SK-N-SH (cell line): ENCODE measurements around the gene SUPT4H1. TPM values are rescaled to one million over a fixed set of nuclear protein-coding genes. Genes with fewer than 3 reads are reported as not detected.

Experiments used
- CTCF ChIA-PET: fragments of 300-600, 350-600 bp; formaldehyde crosslinking; extraction: SDS; loops from one replicate; lab custom pipeline; 2021; lab: Yijun Ruan, JAX
- POLR2A ChIA-PET: fragments of 350-600 bp; sonication (Branson Sonifier 250); formaldehyde crosslinking; extraction: SDS; loops from one replicate; lab custom pipeline; 2020; ENCODE audit warnings: antibody characterized with exemption, inconsistent platforms; lab: Yijun Ruan, JAX
- DNase-seq: peaks from one replicate; pipeline ENCODE4 v3.0.0; 2012
- H2AFZ ChIP-seq: fragments of 200-600 bp; sonication (generic); 2 replicates; pipeline ENCODE4 v1.8.1; 2016; ENCODE audit warnings: antibody characterized with exemption, mild to moderate bottlenecking, low read depth
- H3F3A ChIP-seq: fragments of 200-600 bp; sonication (generic); replicated peaks from 2 replicates; pipeline ENCODE3; 2016; ENCODE audit warnings: antibody characterized with exemption, mild to moderate bottlenecking; ENCODE audit not compliant: insufficient read depth
- H3K27ac ChIP-seq, 2 experiments: fragments of 200-500 bp in 1 of 2; fragments of 200-600 bp in 1 of 2; sonication (Bioruptor generic) in 1 of 2; sonication (generic), shearing (Covaris generic) in 1 of 2; 2 replicates each; pipeline versions ENCODE4 v1.5.1 to v1.6.1; 2014 to 2016; ENCODE audit warnings: low read depth in 2 of 2, inconsistent platforms in 1 of 2, low read length in 1 of 2, mild to moderate bottlenecking in 1 of 2, mixed read lengths in 1 of 2
- H3K27me3 ChIP-seq: fragments of 200-600 bp; sonication (generic), shearing (Covaris generic); 2 replicates; pipeline ENCODE4 v1.6.1; 2016; ENCODE audit warnings: mixed run types; ENCODE audit not compliant: insufficient read depth
- H3K36me3 ChIP-seq, 2 experiments: fragments of 200-500 bp in 1 of 2; fragments of 200-600 bp in 1 of 2; sonication (Bioruptor generic) in 1 of 2; sonication (generic) in 1 of 2; replicated peaks in 1 of 2; 2 replicates each; pipeline versions ENCODE3 to v1.5.1; 2014 to 2016; ENCODE audit warnings: low read length in 1 of 2, mild to moderate bottlenecking in 1 of 2; ENCODE audit not compliant: insufficient read depth in 2 of 2, control insufficient read depth in 1 of 2
- H3K4me1 ChIP-seq, 2 experiments: fragments of 200-500 bp in 1 of 2; fragments of 200-600 bp in 1 of 2; sonication (Bioruptor generic) in 1 of 2; sonication (generic), shearing (Covaris generic) in 1 of 2; 2 replicates each; pipeline versions ENCODE4 v1.5.1 to v1.6.1; 2014 to 2016; ENCODE audit warnings: low read depth in 1 of 2, low read length in 1 of 2, mixed run types in 1 of 2; ENCODE audit not compliant: insufficient read depth in 2 of 2, control insufficient read depth in 1 of 2
- H3K4me2 ChIP-seq: fragments of 200-600 bp; sonication (generic), shearing (Covaris generic); 2 replicates; pipeline ENCODE4 v1.6.1; 2017; ENCODE audit warnings: mixed run types
- H3K4me3 ChIP-seq, 2 experiments: fragments of 200-500 bp in 1 of 2; fragments of 200-600 bp in 1 of 2; sonication (Bioruptor generic) in 1 of 2; sonication (generic), shearing (Covaris generic) in 1 of 2; 2 replicates each; pipeline versions ENCODE4 v1.5.1 to v1.8.1; 2014 to 2016; ENCODE audit warnings: low read depth in 2 of 2, inconsistent platforms in 1 of 2, low read length in 1 of 2, mild to moderate bottlenecking in 1 of 2, mixed read lengths in 1 of 2, moderate library complexity in 1 of 2
- H3K79me2 ChIP-seq: fragments of 200-600 bp; sonication (generic); 2 replicates; pipeline ENCODE4 v1.8.1; 2017; ENCODE audit warnings: mild to moderate bottlenecking; ENCODE audit not compliant: insufficient read depth
- H3K9ac ChIP-seq: fragments of 200-600 bp; sonication (generic); 2 replicates; pipeline ENCODE4 v1.6.1; 2017; ENCODE audit warnings: mixed run types
- H3K9me2 ChIP-seq: fragments of 200-600 bp; sonication (generic); 2 replicates; pipeline ENCODE4 v1.6.1; 2017; ENCODE audit warnings: mixed run types
- H3K9me3 ChIP-seq: fragments of 200-600 bp; sonication (generic); 2 replicates; pipeline ENCODE4 v1.6.1; 2017; ENCODE audit warnings: mixed run types, mild to moderate bottlenecking, moderate library complexity
- H4K20me1 ChIP-seq: fragments of 200-600 bp; sonication (generic); 2 replicates; pipeline ENCODE4 v1.6.1; 2017; ENCODE audit warnings: mild to moderate bottlenecking, mixed run types; ENCODE audit not compliant: insufficient read depth
- CHD2 ChIP-seq: fragments of 150-350 bp; IDR thresholded peaks from 2 replicates; pipeline ENCODE4 v1.6.1; 2018; ENCODE audit warnings: low read length; ENCODE audit not compliant: partially characterized antibody
- FOSL2 ChIP-seq: IDR thresholded peaks from 2 replicates; pipeline ENCODE4 v1.4.0; 2012; ENCODE audit warnings: low read depth, mild to moderate bottlenecking, moderate library complexity, borderline replicate concordance
- FOXJ3 ChIP-seq: sonication (generic); formaldehyde crosslinking; IDR thresholded peaks from 2 replicates; pipeline ENCODE4 v1.5.1; 2020; ENCODE audit warnings: mild to moderate bottlenecking, missing genetic modification reagents
- FOXM1 ChIP-seq: IDR thresholded peaks from 2 replicates; pipeline ENCODE4 v1.4.0; 2012; ENCODE audit warnings: low read depth, mild to moderate bottlenecking
- GABPA ChIP-seq: IDR thresholded peaks from 2 replicates; pipeline ENCODE4 v1.4.0; 2012; ENCODE audit warnings: low read depth, mild to moderate bottlenecking
- JUND ChIP-seq: IDR thresholded peaks from 2 replicates; pipeline ENCODE4 v1.4.0; 2012
- MXI1 ChIP-seq: IDR thresholded peaks from 2 replicates; pipeline ENCODE4 v1.6.1; 2012; ENCODE audit warnings: mild to moderate bottlenecking, low read depth, low read length, improper control_type of control experiment
- POLR2AphosphoS5 ChIP-seq: IDR thresholded peaks from 2 replicates; pipeline ENCODE4 v1.6.1; 2012; ENCODE audit warnings: low read depth, low read length
- RCOR1 ChIP-seq: fragments of 150-350 bp; IDR thresholded peaks from 2 replicates; pipeline ENCODE4 v1.6.1; 2017; ENCODE audit warnings: antibody characterized with exemption, low read length
- RXRA ChIP-seq: IDR thresholded peaks from 2 replicates; pipeline ENCODE4 v1.4.0; 2012; ENCODE audit warnings: low read depth, mild to moderate bottlenecking, borderline replicate concordance
- SMC3 ChIP-seq: IDR thresholded peaks from 2 replicates; pipeline ENCODE4 v1.6.1; 2012; ENCODE audit warnings: low read depth, low read length, improper control_type of control experiment
- TAF1 ChIP-seq: IDR thresholded peaks from 2 replicates; pipeline ENCODE4 v1.6.1; 2012; ENCODE audit warnings: low read depth, mild to moderate bottlenecking, low read length, moderate library complexity, borderline replicate concordance
- TCF12 ChIP-seq: IDR thresholded peaks from 2 replicates; pipeline ENCODE4 v1.4.0; 2012
- WGBS: methylation state at CpG from one replicate; pipeline ENCODE4 v1.1.6; 2017; ENCODE audit warnings: low lambda C conversion rate; 5-methylcytosine and 5-hydroxymethylcytosine counted together
- polyA plus RNA-seq, 3 experiments: library from polyadenylated mRNA; depleted of rRNA; stranded (reverse); fragments of >200 nt; gene quantifications; 2 replicates each; pipeline ENCODE4 v1.2.3, GENCODE V29; 2012
- TF ChIP-seq, protein P1 (sequence below): IDR thresholded peaks from 2 replicates; pipeline ENCODE4 v1.4.0; 2012; ENCODE audit warnings: low read depth, borderline replicate concordance
- TF ChIP-seq, protein P2 (sequence below): IDR thresholded peaks from 2 replicates; pipeline ENCODE4 v1.4.0; 2012; ENCODE audit warnings: low read depth, borderline replicate concordance
- TF ChIP-seq, protein P3 (sequence below): fragments of 150-350 bp; IDR thresholded peaks from 2 replicates; pipeline ENCODE4 v1.6.1; 2016; ENCODE audit warnings: mild to moderate bottlenecking, low read depth, low read length
- TF ChIP-seq, protein P4 (sequence below): IDR thresholded peaks from 2 replicates; pipeline ENCODE4 v1.6.1; 2012; ENCODE audit warnings: mild to moderate bottlenecking, low read depth, low read length, moderate library complexity
- TF ChIP-seq, protein P5 (sequence below): IDR thresholded peaks from 2 replicates; pipeline ENCODE4; 2012
- TF ChIP-seq, protein P6 (sequence below): IDR thresholded peaks from 2 replicates; pipeline ENCODE4 v1.4.0; 2012; ENCODE audit warnings: low read depth

The SUPT4H1 gene
- polyA plus RNA-seq, 1 of the 3 experiments (the other 2 are of a cell fraction), result 165 TPM

DNA sequence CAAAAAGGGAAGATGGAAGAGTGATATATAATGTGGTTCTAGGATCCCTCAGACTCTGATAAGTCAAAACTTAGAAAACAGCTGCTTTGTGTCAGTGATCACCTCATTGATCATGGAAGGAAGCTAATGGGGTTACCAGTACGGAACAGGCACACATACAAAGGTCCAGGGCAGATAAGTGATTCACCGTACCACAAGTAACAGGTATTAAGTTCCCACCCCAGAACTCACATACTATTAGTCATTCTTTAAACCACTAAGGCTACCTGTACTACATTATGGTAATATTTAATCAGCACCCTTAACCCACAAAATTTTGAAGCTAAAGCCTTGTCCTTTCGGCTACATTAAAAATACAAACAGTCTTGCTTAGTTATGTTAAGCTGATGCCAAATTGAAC lies 48.0 kb upstream of the SUPT4H1 start:
- ChIA-PET CTCF (interaction anchor here (1.0 kb wide), 2 partner anchors 16 to 18 kb away, joined by 3 to 5 read pairs; partner anchors contain the start of gene RNF43), POLR2A (no interaction called here)
- no peak overlapping the region for H3K4me3 ChIP-seq
- TF ChIP-seq RCOR1 (no peak), TCF12 (no peak)
- H3K4me2 ChIP-seq, result no peak overlapping the region
- no peak for DNase-seq
- no peaks in the 10 kb centered on the region for H3K36me3 ChIP-seq
- H3K27me3 ChIP-seq, result peaks cover 32% of the 10 kb centered on the region
- 33% methylated on average over 3 of the region's 3 CpGs for WGBS
- no peak overlapping the region for H3K27ac ChIP-seq
- H3K79me2 ChIP-seq, result no peaks in the 10 kb centered on the region
- H3F3A ChIP-seq, result no peaks in the 10 kb centered on the region
- no peaks in the 10 kb centered on the region for H3K4me1 ChIP-seq
- no peaks in the 10 kb centered on the region for H4K20me1 ChIP-seq
- H2AFZ ChIP-seq, result no peak overlapping the region
- no peak overlapping the region for H3K9ac ChIP-seq
- H3K9me2 ChIP-seq, result no peaks in the 10 kb centered on the region
- no peaks in the 10 kb centered on the region for H3K9me3 ChIP-seq

DNA sequence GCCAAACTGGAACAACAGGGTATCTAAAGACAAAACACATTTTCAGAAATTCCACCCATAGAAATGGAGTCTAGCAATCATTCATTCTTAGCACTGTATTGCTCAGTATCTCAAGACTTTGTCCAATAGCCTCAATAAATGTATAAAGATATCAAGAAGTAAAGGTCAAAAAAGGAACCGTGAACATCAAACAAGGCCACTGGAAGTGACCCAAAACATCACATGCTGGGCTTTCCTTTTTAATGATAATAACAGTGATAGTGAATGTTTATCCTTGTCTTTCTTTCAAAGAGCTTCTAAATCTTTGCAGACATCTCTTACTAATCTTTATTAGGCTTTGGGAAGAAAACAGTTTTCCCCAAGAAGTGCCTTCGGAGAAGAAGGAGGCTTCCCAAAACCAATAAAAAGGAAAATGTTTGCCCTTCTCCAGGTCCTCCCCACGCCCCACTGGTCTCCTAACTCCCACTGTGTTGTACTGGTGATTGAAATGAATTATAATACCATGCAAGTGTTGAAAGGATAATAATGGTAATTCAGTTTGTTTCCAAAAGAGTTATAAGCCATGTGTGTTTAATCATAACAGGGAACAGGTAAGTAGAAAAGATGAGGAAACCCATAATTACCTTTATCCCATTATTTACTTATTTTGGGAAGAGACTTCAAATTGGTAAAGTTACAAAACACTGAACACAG lies 46.7 kb upstream of the SUPT4H1 start:
- Histone ChIP-seq H3K27me3 (peaks cover 44% of the 10 kb centered on the region), H3K27ac (no peak overlapping the region), H4K20me1 (no peaks in the 10 kb centered on the region), H3K9me2 (no peaks in the 10 kb centered on the region), H3K4me1 (no peaks in the 10 kb centered on the region), H3K36me3 (no peaks in the 10 kb centered on the region), H3K9me3 (no peaks in the 10 kb centered on the region), H2AFZ (no peak overlapping the region), H3K9ac (no peak overlapping the region), H3K4me3 (no peak overlapping the region), H3K79me2 (no peaks in the 10 kb centered on the region), H3F3A (no peaks in the 10 kb centered on the region), H3K4me2 (no peak overlapping the region)
- 11% methylated on average over 3 of the region's 3 CpGs for WGBS
- ChIA-PET CTCF (interaction anchor here (1.4 to 2.5 kb wide), 2 partner anchors 61 to 149 kb away, joined by 3 to 8 read pairs; no protein-coding TSS in a partner anchor), POLR2A (interaction anchor here (0.6 kb wide), 1 partner anchor 177 kb away, joined by 6 read pairs; no protein-coding TSS in a partner anchor)
- DNase-seq, result no peak
- TF ChIP-seq FOXM1, result no peak
- no peak for TF ChIP-seq RCOR1
- TF ChIP-seq, protein P1, sequence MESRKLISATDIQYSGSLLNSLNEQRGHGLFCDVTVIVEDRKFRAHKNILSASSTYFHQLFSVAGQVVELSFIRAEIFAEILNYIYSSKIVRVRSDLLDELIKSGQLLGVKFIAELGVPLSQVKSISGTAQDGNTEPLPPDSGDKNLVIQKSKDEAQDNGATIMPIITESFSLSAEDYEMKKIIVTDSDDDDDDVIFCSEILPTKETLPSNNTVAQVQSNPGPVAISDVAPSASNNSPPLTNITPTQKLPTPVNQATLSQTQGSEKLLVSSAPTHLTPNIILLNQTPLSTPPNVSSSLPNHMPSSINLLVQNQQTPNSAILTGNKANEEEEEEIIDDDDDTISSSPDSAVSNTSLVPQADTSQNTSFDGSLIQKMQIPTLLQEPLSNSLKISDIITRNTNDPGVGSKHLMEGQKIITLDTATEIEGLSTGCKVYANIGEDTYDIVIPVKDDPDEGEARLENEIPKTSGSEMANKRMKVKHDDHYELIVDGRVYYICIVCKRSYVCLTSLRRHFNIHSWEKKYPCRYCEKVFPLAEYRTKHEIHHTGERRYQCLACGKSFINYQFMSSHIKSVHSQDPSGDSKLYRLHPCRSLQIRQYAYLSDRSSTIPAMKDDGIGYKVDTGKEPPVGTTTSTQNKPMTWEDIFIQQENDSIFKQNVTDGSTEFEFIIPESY, result no peak
- TF ChIP-seq, protein P2, sequence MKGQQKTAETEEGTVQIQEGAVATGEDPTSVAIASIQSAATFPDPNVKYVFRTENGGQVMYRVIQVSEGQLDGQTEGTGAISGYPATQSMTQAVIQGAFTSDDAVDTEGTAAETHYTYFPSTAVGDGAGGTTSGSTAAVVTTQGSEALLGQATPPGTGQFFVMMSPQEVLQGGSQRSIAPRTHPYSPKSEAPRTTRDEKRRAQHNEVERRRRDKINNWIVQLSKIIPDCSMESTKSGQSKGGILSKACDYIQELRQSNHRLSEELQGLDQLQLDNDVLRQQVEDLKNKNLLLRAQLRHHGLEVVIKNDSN, result no peak
- TF ChIP-seq, protein P3, sequence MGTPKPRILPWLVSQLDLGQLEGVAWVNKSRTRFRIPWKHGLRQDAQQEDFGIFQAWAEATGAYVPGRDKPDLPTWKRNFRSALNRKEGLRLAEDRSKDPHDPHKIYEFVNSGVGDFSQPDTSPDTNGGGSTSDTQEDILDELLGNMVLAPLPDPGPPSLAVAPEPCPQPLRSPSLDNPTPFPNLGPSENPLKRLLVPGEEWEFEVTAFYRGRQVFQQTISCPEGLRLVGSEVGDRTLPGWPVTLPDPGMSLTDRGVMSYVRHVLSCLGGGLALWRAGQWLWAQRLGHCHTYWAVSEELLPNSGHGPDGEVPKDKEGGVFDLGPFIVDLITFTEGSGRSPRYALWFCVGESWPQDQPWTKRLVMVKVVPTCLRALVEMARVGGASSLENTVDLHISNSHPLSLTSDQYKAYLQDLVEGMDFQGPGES, result no peak
- TF ChIP-seq JUND, result no peak
- no peak for TF ChIP-seq SMC3
- TF ChIP-seq, protein P4, sequence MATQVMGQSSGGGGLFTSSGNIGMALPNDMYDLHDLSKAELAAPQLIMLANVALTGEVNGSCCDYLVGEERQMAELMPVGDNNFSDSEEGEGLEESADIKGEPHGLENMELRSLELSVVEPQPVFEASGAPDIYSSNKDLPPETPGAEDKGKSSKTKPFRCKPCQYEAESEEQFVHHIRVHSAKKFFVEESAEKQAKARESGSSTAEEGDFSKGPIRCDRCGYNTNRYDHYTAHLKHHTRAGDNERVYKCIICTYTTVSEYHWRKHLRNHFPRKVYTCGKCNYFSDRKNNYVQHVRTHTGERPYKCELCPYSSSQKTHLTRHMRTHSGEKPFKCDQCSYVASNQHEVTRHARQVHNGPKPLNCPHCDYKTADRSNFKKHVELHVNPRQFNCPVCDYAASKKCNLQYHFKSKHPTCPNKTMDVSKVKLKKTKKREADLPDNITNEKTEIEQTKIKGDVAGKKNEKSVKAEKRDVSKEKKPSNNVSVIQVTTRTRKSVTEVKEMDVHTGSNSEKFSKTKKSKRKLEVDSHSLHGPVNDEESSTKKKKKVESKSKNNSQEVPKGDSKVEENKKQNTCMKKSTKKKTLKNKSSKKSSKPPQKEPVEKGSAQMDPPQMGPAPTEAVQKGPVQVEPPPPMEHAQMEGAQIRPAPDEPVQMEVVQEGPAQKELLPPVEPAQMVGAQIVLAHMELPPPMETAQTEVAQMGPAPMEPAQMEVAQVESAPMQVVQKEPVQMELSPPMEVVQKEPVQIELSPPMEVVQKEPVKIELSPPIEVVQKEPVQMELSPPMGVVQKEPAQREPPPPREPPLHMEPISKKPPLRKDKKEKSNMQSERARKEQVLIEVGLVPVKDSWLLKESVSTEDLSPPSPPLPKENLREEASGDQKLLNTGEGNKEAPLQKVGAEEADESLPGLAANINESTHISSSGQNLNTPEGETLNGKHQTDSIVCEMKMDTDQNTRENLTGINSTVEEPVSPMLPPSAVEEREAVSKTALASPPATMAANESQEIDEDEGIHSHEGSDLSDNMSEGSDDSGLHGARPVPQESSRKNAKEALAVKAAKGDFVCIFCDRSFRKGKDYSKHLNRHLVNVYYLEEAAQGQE, result no peak
- TF ChIP-seq RXRA, result no peak
- TF ChIP-seq, protein P5, sequence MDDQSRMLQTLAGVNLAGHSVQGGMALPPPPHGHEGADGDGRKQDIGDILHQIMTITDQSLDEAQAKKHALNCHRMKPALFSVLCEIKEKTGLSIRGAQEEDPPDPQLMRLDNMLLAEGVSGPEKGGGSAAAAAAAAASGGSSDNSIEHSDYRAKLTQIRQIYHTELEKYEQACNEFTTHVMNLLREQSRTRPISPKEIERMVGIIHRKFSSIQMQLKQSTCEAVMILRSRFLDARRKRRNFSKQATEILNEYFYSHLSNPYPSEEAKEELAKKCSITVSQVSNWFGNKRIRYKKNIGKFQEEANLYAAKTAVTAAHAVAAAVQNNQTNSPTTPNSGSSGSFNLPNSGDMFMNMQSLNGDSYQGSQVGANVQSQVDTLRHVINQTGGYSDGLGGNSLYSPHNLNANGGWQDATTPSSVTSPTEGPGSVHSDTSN, result no peak
- no peak for TF ChIP-seq FOSL2
- TF ChIP-seq FOXJ3 (CRISPR knock-in tag), result no peak
- TF ChIP-seq MXI1, result no peak
- TF ChIP-seq, protein P6, sequence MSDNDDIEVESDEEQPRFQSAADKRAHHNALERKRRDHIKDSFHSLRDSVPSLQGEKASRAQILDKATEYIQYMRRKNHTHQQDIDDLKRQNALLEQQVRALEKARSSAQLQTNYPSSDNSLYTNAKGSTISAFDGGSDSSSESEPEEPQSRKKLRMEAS, result no peak
- no peak for TF ChIP-seq POLR2AphosphoS5
- TF ChIP-seq TAF1, result no peak
- TF ChIP-seq CHD2, result no peak
- no peak for TF ChIP-seq GABPA
